Endothelial cell of umbilical vein (primary cell): Measurements from ENCODE around the gene KCNMA1. TPM values are rescaled to one million over a fixed set of nuclear protein-coding genes. Genes with fewer than 3 reads are reported as not detected.

Experiments
- BruUV-seq: library from RNA; stranded (reverse); fragments of 400-500 nt; replicated peaks from 2 replicates; lab custom pipeline; 2021; lab: Mats Ljungman, UMichigan
- CTCF ChIA-PET: fragments of 300-600, 350-600 bp; sonication (Branson Sonifier 250); formaldehyde crosslinking; loops from one replicate; lab custom pipeline; 2021; ENCODE audit warnings: antibody characterized with exemption, inconsistent platforms; lab: Charles Lee
- POLR2A ChIA-PET: fragments of 300-600, 350-600 bp; sonication (Branson Sonifier 250); formaldehyde crosslinking; loops from one replicate; lab custom pipeline; 2021; ENCODE audit warnings: antibody characterized with exemption, inconsistent platforms; lab: Charles Lee
- DNase-seq: peaks from one replicate; pipeline ENCODE4 v3.0.0-alpha.2; 2011; ENCODE audit warnings: low read depth, low spot score
- FAIRE-seq: peaks from 2 replicates; lab custom pipeline; 2011; peaks lifted over from hg19 to GRCh38; lab: Jason Lieb, UNC
- H2AFZ ChIP-seq: 2 replicates; pipeline ENCODE4 v1.6.0; 2012; ENCODE audit warnings: low read depth, low read length, control low read depth, inconsistent platforms
- H3K27ac ChIP-seq: 2 replicates; pipeline ENCODE4 v1.5.1; 2011; ENCODE audit warnings: low read depth, mild to moderate bottlenecking, control low read depth, low read length, moderate library complexity; ENCODE audit not compliant: insufficient read depth
- H3K27me3 ChIP-seq, 2 experiments: 2 replicates each; pipeline versions ENCODE4 v1.6.0 to v1.6.1; 2011; ENCODE audit warnings: low read length in 2 of 2, mixed read lengths in 1 of 2; ENCODE audit not compliant: control insufficient read depth in 2 of 2, insufficient read depth in 2 of 2
- H3K36me3 ChIP-seq, 2 experiments: 2 replicates in 1 of 2; 3 replicates in 1 of 2; pipeline ENCODE4 v1.5.1; 2011; ENCODE audit warnings: low read length in 2 of 2, mild to moderate bottlenecking in 1 of 2, moderate library complexity in 1 of 2; ENCODE audit not compliant: control insufficient read depth in 2 of 2, insufficient read depth in 2 of 2; ENCODE audit errors: extremely low read depth in 1 of 2
- H3K4me1 ChIP-seq: 3 replicates; pipeline ENCODE4 v1.5.1; 2011; ENCODE audit warnings: mild to moderate bottlenecking, low read length; ENCODE audit not compliant: control insufficient read depth, insufficient read depth; ENCODE audit errors: extremely low read depth
- H3K4me2 ChIP-seq: 2 replicates; pipeline ENCODE4 v1.6.1; 2011; ENCODE audit warnings: low read length, control low read depth, mixed read lengths; ENCODE audit not compliant: insufficient read depth
- H3K4me3 ChIP-seq, 3 experiments: fragments of 200-600 bp in 1 of 3; sonication (generic), shearing (Covaris generic) in 1 of 3; replicated peaks in 1 of 3; 2 replicates each; pipeline ENCODE4 v1.5.1; 2011 to 2016; ENCODE audit warnings: control low read depth in 3 of 3, low read length in 3 of 3, mild to moderate bottlenecking in 2 of 3, inconsistent platforms in 1 of 3, low read depth in 1 of 3, moderate library complexity in 1 of 3; ENCODE audit not compliant: insufficient read depth in 1 of 3
- H3K79me2 ChIP-seq: 2 replicates; pipeline ENCODE4 v1.6.0; 2012; ENCODE audit warnings: low read length, inconsistent platforms; ENCODE audit not compliant: control insufficient read depth, insufficient read depth
- H3K9ac ChIP-seq: replicated peaks from 2 replicates; pipeline ENCODE3; 2011; ENCODE audit warnings: low read length, control low read depth; ENCODE audit not compliant: insufficient read depth; ENCODE audit errors: extremely low read depth
- H3K9me1 ChIP-seq: replicated peaks from 3 replicates; pipeline ENCODE4 v1.6.0; 2011; ENCODE audit warnings: mild to moderate bottlenecking, low read length; ENCODE audit not compliant: control insufficient read depth, insufficient read depth; ENCODE audit errors: extremely low read depth
- H3K9me3 ChIP-seq: replicated peaks from 2 replicates; pipeline ENCODE4 v1.5.1; 2012; ENCODE audit warnings: low read length, inconsistent platforms; ENCODE audit not compliant: control insufficient read depth, insufficient read depth
- H4K20me1 ChIP-seq: replicated peaks from 2 replicates; pipeline ENCODE3; 2011; ENCODE audit warnings: mild to moderate bottlenecking, low read length; ENCODE audit not compliant: control insufficient read depth, insufficient read depth; ENCODE audit errors: extremely low read depth
- CTCF ChIP-seq, 2 donors: IDR thresholded peaks; 1 replicate in 1 of 2; 2 replicates in 1 of 2; pipeline ENCODE4 v1.5.1; 2011; ENCODE audit warnings: low read length in 2 of 2, mild to moderate bottlenecking in 2 of 2, moderate library complexity in 2 of 2, control low read depth in 1 of 2, inconsistent platforms in 1 of 2, low read depth in 1 of 2; ENCODE audit not compliant: insufficient read depth in 1 of 2; ENCODE audit errors: extremely low read depth in 1 of 2
- EZH2 ChIP-seq: IDR thresholded peaks from 2 replicates; pipeline ENCODE4 v1.6.1; 2012; ENCODE audit warnings: borderline replicate concordance, low read depth, mild to moderate bottlenecking, moderate library complexity, low read length, inconsistent platforms; ENCODE audit not compliant: severe bottlenecking
- FOS ChIP-seq: IDR thresholded peaks from 2 replicates; pipeline ENCODE4 v1.6.1; 2011; ENCODE audit warnings: mild to moderate bottlenecking, low read length, moderate library complexity, borderline replicate concordance; ENCODE audit not compliant: insufficient read depth
- GATA2 ChIP-seq: IDR thresholded peaks from 2 replicates; pipeline ENCODE4 v1.7.0; 2011; ENCODE audit warnings: low read depth, mild to moderate bottlenecking, moderate library complexity, mixed read lengths, low read length; ENCODE audit not compliant: insufficient read length, insufficient read depth
- JUN ChIP-seq: IDR thresholded peaks from 2 replicates; pipeline ENCODE4 v1.6.1; 2011; ENCODE audit warnings: borderline replicate concordance, low read depth; ENCODE audit not compliant: insufficient read length, insufficient read depth
- MAX ChIP-seq: IDR thresholded peaks from 2 replicates; pipeline ENCODE4 v1.6.1; 2011; ENCODE audit not compliant: insufficient read depth, insufficient read length
- MYC ChIP-seq: IDR thresholded peaks from one replicate; pipeline ENCODE4 v1.6.1; 2011; ENCODE audit warnings: mild to moderate bottlenecking, low read depth, low read length
- POLR2A ChIP-seq: IDR thresholded peaks from 2 replicates; pipeline ENCODE4 v1.6.1; 2012; ENCODE audit warnings: low read depth, mild to moderate bottlenecking, control low read depth, low read length
- POLR2AphosphoS5 ChIP-seq: IDR thresholded peaks from 2 replicates; pipeline ENCODE4 v1.6.1; 2012; ENCODE audit warnings: low read depth, mild to moderate bottlenecking, control low read depth, low read length, moderate library complexity; ENCODE audit not compliant: insufficient read depth
- dilution Hi-C: fragments of 300-500 bp; cut with MboI; formaldehyde crosslinking; loops from one replicate; pipeline ENCODE4 v1.15.0; 2019; ENCODE audit warnings: low sequenced_read_pairs; ENCODE audit not compliant: extremely low pct_ligation_motif_present
- intact Hi-C: fragments of 100-400 bp; cut with micrococcal nuclease; formaldehyde crosslinking; loops from one replicate; pipeline ENCODE4 v1.10.0; 2022
- polyA plus RNA-seq, 4 experiments: library from polyadenylated mRNA; depleted of rRNA in 3 of 4; stranded (reverse) in 3 of 4; unstranded in 1 of 4; fragments of >200 nt; gene quantifications; 2 replicates each; pipeline versions ENCODE4 v1.2.1 to v1.2.3, GENCODE V29; 2011 to 2012; ENCODE audit warnings: missing spikeins in 1 of 4
- total RNA-seq: library from RNA; stranded (reverse); gene quantifications from 2 replicates; pipeline ENCODE4 v1.2.3, GENCODE V29; 2021

KCNMA1 gene
- total and polyA plus RNA-seq, 2 donors (not counting 3 experiments of a cell fraction or from before 2014, with no cell fraction given) = 0.10 to 0.82 TPM

DNA sequence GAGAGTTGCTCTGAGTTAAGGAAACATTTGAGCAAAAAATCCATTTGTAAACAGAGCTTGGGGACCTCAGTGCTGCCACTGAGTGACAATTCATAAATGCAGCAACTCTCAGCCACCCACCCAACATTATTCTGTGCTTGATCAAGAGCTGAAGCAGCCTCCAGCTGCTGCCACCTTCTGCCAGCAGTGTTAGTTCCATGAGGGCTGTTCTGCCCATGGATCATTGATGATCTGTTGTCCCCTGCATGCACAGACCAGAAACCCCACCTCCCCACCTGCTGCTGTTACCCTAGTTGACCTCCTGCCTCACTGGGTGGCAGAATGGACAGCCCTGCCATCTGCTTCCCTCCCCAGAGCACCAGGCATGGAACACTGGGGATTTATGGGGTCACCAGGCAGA, 305.4 kb downstream of the KCNMA1 start:
- intact Hi-C loops = no loop called here
- no peak overlapping the region for H2AFZ ChIP-seq
- DNase-seq = no peak
- CTCF ChIA-PET = interaction anchor here (0.8 kb wide), 1 partner anchor 157 kb away, joined by 4 read pairs; no protein-coding TSS in a partner anchor
- no peak overlapping the region for H3K4me3 ChIP-seq
- no TSS peak for BruUV-seq
- TF ChIP-seq JUN (no peak), GATA2 (no peak), MYC (no peak), MAX (no peak), EZH2 (no peak), CTCF (IDR thresholded peaks at IDR 0.05; ENCODE audit: extremely low read depth in 1 of 2, insufficient read depth in 1 of 2, low read depth in 1 of 2, low read length in 2 of 2) (no peak), POLR2A (no peak), POLR2AphosphoS5 (no peak), FOS (no peak)
- H3K27me3 ChIP-seq = peaks cover 0 to 4% of the 10 kb centered on the region in 2 experiments
- no peak overlapping the region for H3K4me2 ChIP-seq
- no peak overlapping the region for H3K27ac ChIP-seq
- no peaks in the 10 kb centered on the region for H4K20me1 ChIP-seq
- H3K79me2 ChIP-seq = no peaks in the 10 kb centered on the region
- POLR2A ChIA-PET = no interaction called here
- no peaks in the 10 kb centered on the region for H3K36me3 ChIP-seq
- no peaks in the 10 kb centered on the region for H3K4me1 ChIP-seq
- no peaks in the 10 kb centered on the region for H3K9me3 ChIP-seq
- H3K9me1 ChIP-seq = no peaks in the 10 kb centered on the region
- no peak overlapping the region for H3K9ac ChIP-seq
- dilution Hi-C loops = no loop called here
- FAIRE-seq = no peak
